Body of pancreas (tissue), 4 donors: ENCODE data around the gene KIAA1217. TPM values are rescaled to one million over a fixed set of nuclear protein-coding genes. Genes with fewer than 3 reads are reported as not detected.

Source experiments
- ATAC-seq: fragments of 150-250 bp; one replicate; pipeline ENCODE4 v1.9.1; 2016
- DNase-seq, 4 donors: peaks; one replicate each; pipeline ENCODE4 v3.0.0-alpha.2; 2019
- H3K27ac ChIP-seq, 4 donors: fragments of 200-600 bp; sonication (generic); 1 replicate in 3 of 4; 2 replicates in 1 of 4; pipeline versions ENCODE4 v1.5.1 to v1.6.1; 2016 to 2019; ENCODE audit warnings: mild to moderate bottlenecking in 1 of 4, mixed read lengths in 1 of 4, moderate library complexity in 1 of 4
- H3K27me3 ChIP-seq, 2 donors: fragments of 200-600 bp; sonication (generic); one replicate each; pipeline ENCODE4 v1.6.0; 2016; ENCODE audit warnings: mild to moderate bottlenecking in 1 of 2
- H3K36me3 ChIP-seq, 2 donors: fragments of 200-600 bp; sonication (generic); replicated peaks in 1 of 2; 2 replicates each; pipeline ENCODE4 v1.5.1; 2016; ENCODE audit warnings: low read depth in 2 of 2; ENCODE audit not compliant: insufficient read depth in 1 of 2
- H3K4me1 ChIP-seq: fragments of 200-600 bp; sonication (generic); one replicate; pipeline ENCODE4 v1.6.0; 2016
- H3K4me3 ChIP-seq, 2 donors: fragments of 200-600 bp; sonication (generic); 1 replicate in 1 of 2; 2 replicates in 1 of 2; pipeline ENCODE4 v1.5.1; 2016 to 2019
- H3K9me3 ChIP-seq, 3 donors: fragments of 200-600 bp; sonication (generic); 1 replicate in 2 of 3; 2 replicates in 1 of 3; pipeline ENCODE4 v1.5.1; 2016
- POLR2A ChIP-seq, 3 donors: fragments of 450-650 bp; IDR thresholded peaks; one replicate each; pipeline ENCODE4 v1.6.1; 2016; ENCODE audit warnings: antibody characterized with exemption in 3 of 3, mild to moderate bottlenecking in 2 of 3
- WGBS, 2 donors: methylation state at CpG; one replicate each; pipeline ENCODE4 v1.1.5; 2017; 5-methylcytosine and 5-hydroxymethylcytosine counted together
- intact Hi-C: fragments of 100-400 bp; cut with DNase I; formaldehyde crosslinking; loops from one replicate; pipeline ENCODE4 v1.15.1; 2023
- total RNA-seq, 2 donors: library from RNA; depleted of rRNA; stranded (reverse); fragments of >200 nt; gene quantifications; one replicate each; pipeline ENCODE4 v1.1.0, GENCODE V29; 2016
- TF ChIP-seq, protein P1 (sequence below), 7 experiments: fragments of 450-650 bp in 4 of 7; fragments of 200-600 bp in 3 of 7; sonication (generic) in 3 of 7; IDR thresholded peaks; one replicate each; pipeline ENCODE4 v1.5.1; 2016 to 2019; ENCODE audit warnings: antibody characterized with exemption in 7 of 7

Gene KIAA1217
- total RNA-seq, 2 donors from 2014 or later = 25.9 to 36.9 TPM

DNA sequence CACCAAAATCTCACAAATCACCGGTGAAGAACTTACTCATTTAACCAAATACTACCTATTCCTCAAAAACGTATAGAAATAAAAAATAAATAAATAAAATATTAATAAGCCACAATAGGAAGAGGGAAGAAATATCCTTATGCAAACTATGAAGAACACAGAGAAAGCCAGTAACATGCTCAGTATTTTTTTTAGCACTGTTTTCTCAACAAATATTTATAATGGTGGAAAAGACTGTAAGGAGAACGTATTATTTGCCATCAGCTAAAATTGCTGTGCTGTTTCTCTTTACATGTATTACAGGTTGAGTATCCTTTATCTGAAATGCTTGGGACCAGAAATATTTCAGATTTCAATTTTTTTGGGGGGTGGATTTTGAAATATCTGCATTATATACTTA is 21.0 kb downstream of the KIAA1217 start:
- DNase-seq (no peak), ATAC-seq (no peak)
- intact Hi-C loops = loop anchor here (10.0 kb wide), 1 partner anchor 125 kb away; no protein-coding TSS in a partner anchor
- no peaks in the 10 kb centered on the region for H3K27me3 ChIP-seq
- no peak for TF ChIP-seq POLR2A (IDR thresholded peaks at IDR 0.05)
- TF ChIP-seq, protein P1, sequence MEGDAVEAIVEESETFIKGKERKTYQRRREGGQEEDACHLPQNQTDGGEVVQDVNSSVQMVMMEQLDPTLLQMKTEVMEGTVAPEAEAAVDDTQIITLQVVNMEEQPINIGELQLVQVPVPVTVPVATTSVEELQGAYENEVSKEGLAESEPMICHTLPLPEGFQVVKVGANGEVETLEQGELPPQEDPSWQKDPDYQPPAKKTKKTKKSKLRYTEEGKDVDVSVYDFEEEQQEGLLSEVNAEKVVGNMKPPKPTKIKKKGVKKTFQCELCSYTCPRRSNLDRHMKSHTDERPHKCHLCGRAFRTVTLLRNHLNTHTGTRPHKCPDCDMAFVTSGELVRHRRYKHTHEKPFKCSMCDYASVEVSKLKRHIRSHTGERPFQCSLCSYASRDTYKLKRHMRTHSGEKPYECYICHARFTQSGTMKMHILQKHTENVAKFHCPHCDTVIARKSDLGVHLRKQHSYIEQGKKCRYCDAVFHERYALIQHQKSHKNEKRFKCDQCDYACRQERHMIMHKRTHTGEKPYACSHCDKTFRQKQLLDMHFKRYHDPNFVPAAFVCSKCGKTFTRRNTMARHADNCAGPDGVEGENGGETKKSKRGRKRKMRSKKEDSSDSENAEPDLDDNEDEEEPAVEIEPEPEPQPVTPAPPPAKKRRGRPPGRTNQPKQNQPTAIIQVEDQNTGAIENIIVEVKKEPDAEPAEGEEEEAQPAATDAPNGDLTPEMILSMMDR (IDR thresholded peaks at IDR 0.05) = no peak
- H3K4me1 ChIP-seq = no peaks in the 10 kb centered on the region
- H3K36me3 ChIP-seq = no peaks in the 10 kb centered on the region
- H3K27ac ChIP-seq = no peak overlapping the region
- H3K9me3 ChIP-seq = no peaks in the 10 kb centered on the region
- H3K4me3 ChIP-seq = no peak overlapping the region
- 67 to 71% methylated on average over 3 of the region's 3 CpGs for WGBS, 2 donors

DNA sequence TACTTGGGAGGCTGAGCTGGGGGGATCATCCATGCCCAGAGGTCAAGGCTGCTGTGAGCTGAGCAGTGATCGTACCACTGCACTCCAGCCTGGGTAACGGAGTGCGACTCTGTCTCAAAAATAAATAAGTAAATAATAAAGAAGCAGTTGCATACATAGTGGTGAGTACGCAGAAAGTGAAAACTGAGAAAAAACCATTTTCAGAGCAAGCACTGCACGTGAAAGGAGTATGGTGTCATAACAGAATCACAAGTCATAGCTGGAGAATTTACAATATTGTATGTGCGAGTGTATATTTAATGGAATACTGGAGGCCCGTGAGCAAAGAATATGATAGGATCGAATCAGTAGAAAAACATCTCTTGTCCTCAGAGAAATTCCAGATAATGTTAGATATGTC is 22.3 kb downstream of the KIAA1217 start:
- no peak for ATAC-seq
- no peak for DNase-seq
- Histone ChIP-seq H3K4me1 (peaks cover under 1% of the 10 kb centered on the region), H3K27me3 (no peaks in the 10 kb centered on the region), H3K27ac (no peak overlapping the region), H3K36me3 (no peaks in the 10 kb centered on the region), H3K4me3 (no peak overlapping the region), H3K9me3 (no peaks in the 10 kb centered on the region)
- TF ChIP-seq, protein P1 (IDR thresholded peaks at IDR 0.05) = no peak
- no peak for TF ChIP-seq POLR2A (IDR thresholded peaks at IDR 0.05)
- intact Hi-C loops = loop anchor here (10.0 kb wide), 1 partner anchor 124 kb away; no protein-coding TSS in a partner anchor
- WGBS, 2 donors = 91 to 93% methylated on average over 8 of the region's 8 CpGs

DNA sequence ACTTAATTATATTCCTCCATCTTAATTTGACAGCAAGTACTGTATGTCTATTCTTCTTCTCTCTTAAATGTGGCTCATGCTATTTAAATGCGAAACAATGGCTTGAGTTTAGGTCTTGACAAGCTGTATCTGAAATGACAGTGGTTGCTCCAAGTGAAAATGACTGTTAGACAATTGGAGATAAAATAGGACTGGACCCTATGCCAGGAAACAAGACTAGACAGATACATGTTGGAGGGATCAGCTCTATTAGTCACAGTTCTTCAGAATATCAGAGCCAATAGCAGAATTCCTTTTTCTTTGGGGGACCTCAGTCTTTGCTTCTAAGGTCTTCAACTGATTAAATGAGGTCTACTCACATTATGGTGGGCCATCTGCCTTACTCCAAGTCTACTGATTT is 25.8 kb downstream of the KIAA1217 start:
- DNase-seq = no peak
- Histone ChIP-seq H3K27me3 (no peaks in the 10 kb centered on the region), H3K4me1 (peaks cover 24% of the 10 kb centered on the region), H3K27ac (no peak overlapping the region), H3K36me3 (no peaks in the 10 kb centered on the region), H3K4me3 (no peak overlapping the region), H3K9me3 (no peaks in the 10 kb centered on the region)
- TF ChIP-seq, protein P1 (IDR thresholded peaks at IDR 0.05) = no peak
- WGBS, 2 donors = 100% methylated on average over 1 of the region's 1 CpG
- ATAC-seq = no peak
- intact Hi-C loops = loop anchor here (10.0 kb wide), 1 partner anchor 120 kb away; no protein-coding TSS in a partner anchor

- Histone ChIP-seq H3K27ac (no peak overlapping the region), H3K9me3 (no peaks in the 10 kb centered on the region), H3K27me3 (no peaks in the 10 kb centered on the region), H3K36me3 (no peaks in the 10 kb centered on the region), H3K4me1 (peaks cover 31% of the 10 kb centered on the region), H3K4me3 (no peak overlapping the region)
- 62 to 68% methylated on average over 7 of the region's 7 CpGs for WGBS, 2 donors
- ATAC-seq (no peak), DNase-seq (no peak)
- TF ChIP-seq, protein P1 (IDR thresholded peaks at IDR 0.05) = no peak
- no peak for TF ChIP-seq POLR2A (IDR thresholded peaks at IDR 0.05)
- intact Hi-C loops = loop anchor here (10.0 kb wide), 1 partner anchor 119 kb away; no protein-coding TSS in a partner anchor
These were observed 26.5 kb downstream of the KIAA1217 start for GRCh38 chr10:24235471-24235870.

- peak; percentile 6 for ATAC-seq
These were observed 29.0 kb downstream of the KIAA1217 start for GRCh38 chr10:24237801-24238395.

More at GRCh38 chr10:24237801-24238395, 29.0 kb downstream of the KIAA1217 start:
- Histone ChIP-seq H3K27ac (peak overlapping the region; percentile 62 to 86 (median 84)), H3K4me1 (peaks cover 38% of the 10 kb centered on the region), H3K4me3 (no peak overlapping the region), H3K27me3 (no peaks in the 10 kb centered on the region), H3K9me3 (no peaks in the 10 kb centered on the region), H3K36me3 (no peaks in the 10 kb centered on the region)
- WGBS, 2 donors = 12 to 14% methylated on average over 9 of the region's 9 CpGs
- intact Hi-C loops = loop anchor here (10.0 kb wide), 1 partner anchor 117 kb away; no protein-coding TSS in a partner anchor
- no peak for TF ChIP-seq POLR2A (IDR thresholded peaks at IDR 0.05)
- TF ChIP-seq, protein P1 (IDR thresholded peaks at IDR 0.05) = no peak
- DNase-seq = peak in 2 of 4 donors; percentile 7 to 47
